NCI-H2196 treated with DMSO at 0.1 percent for 48 hours (cell line): ENCODE data around the gene FAT3.

Experiments used
- DNase-seq: peaks from one replicate; lab custom pipeline; 2025; ENCODE audit not compliant: unreplicated experiment; lab: John Stamatoyannopoulos, UW

Gene FAT3

GRCh38 chr11:92227959-92228935 is 3.6 kb downstream of the FAT3 start:
- DNase-seq: no peak

- no peak for DNase-seq
These were observed 12.2 kb downstream of the FAT3 start for GRCh38 chr11:92236856-92237255.

GRCh38 chr11:92240916-92241315 is 16.3 kb downstream of the FAT3 start:
- DNase-seq: no peak

- no peak for DNase-seq
These were observed 21.2 kb downstream of the FAT3 start for GRCh38 chr11:92245700-92246271.

GRCh38 chr11:92246630-92247029 is 22.0 kb downstream of the FAT3 start:
- no peak for DNase-seq

- no peak for DNase-seq
These were observed 24.6 kb downstream of the FAT3 start for GRCh38 chr11:92249156-92249753.

- DNase-seq: no peak
These were observed 27.4 kb downstream of the FAT3 start for GRCh38 chr11:92251980-92252379.

- no peak for DNase-seq
These were observed 28.8 kb downstream of the FAT3 start for GRCh38 chr11:92253421-92253820.

- no peak for DNase-seq
These were observed 29.3 kb downstream of the FAT3 start for GRCh38 chr11:92253945-92254344.

GRCh38 chr11:92257536-92257935 is 32.9 kb downstream of the FAT3 start:
- DNase-seq: no peak

- no peak for DNase-seq
These were observed 35.2 kb downstream of the FAT3 start for GRCh38 chr11:92259861-92260260.

GRCh38 chr11:92264350-92264749 is 39.7 kb downstream of the FAT3 start:
- no peak for DNase-seq

- DNase-seq: no peak
These were observed 42.2 kb downstream of the FAT3 start for GRCh38 chr11:92266806-92267205.

- DNase-seq: no peak
These were observed 42.7 kb downstream of the FAT3 start for GRCh38 chr11:92267278-92267677.

GRCh38 chr11:92267968-92268367 is 43.4 kb downstream of the FAT3 start:
- no peak for DNase-seq

- no peak for DNase-seq
These were observed 43.9 kb downstream of the FAT3 start for GRCh38 chr11:92268546-92268945.

GRCh38 chr11:92269021-92269420 is 44.4 kb downstream of the FAT3 start:
- DNase-seq: no peak

- no peak for DNase-seq
These were observed 45.2 kb downstream of the FAT3 start for GRCh38 chr11:92269841-92270240.

- no peak for DNase-seq
These were observed 48.0 kb downstream of the FAT3 start for GRCh38 chr11:92272651-92273050.
